ENCODE data around the gene ANO1.

ANO1 gene

GRCh38 chr11:70040869-70041501 is 37.1 kb upstream of the ANO1 start:
- TF ChIP-seq CTCF (conservative IDR thresholded peaks at IDR 0.05) = no peak
- no peak overlapping the region for H3K27ac ChIP-seq

GRCh38 chr11:70043482-70043881 is 34.6 kb upstream of the ANO1 start:
- TF ChIP-seq CTCF (conservative IDR thresholded peaks at IDR 0.05) = no peak
- no peak overlapping the region for H3K27ac ChIP-seq

- H3K27ac ChIP-seq = no peak overlapping the region
Measured at GRCh38 chr11:70046089-70046488, 32.0 kb upstream of the ANO1 start.

GRCh38 chr11:70048279-70049024 is 29.7 kb upstream of the ANO1 start:
- TF ChIP-seq CTCF (conservative IDR thresholded peaks at IDR 0.05) = peak; percentile 79
- H3K27ac ChIP-seq = peak overlapping the region; percentile 48

More at GRCh38 chr11:70046089-70046488, 32.0 kb upstream of the ANO1 start:
- no peak for TF ChIP-seq CTCF (conservative IDR thresholded peaks at IDR 0.05)

- TF ChIP-seq CTCF (conservative IDR thresholded peaks at IDR 0.05) = no peak
- H3K27ac ChIP-seq = peak overlapping the region; percentile 48
Measured at GRCh38 chr11:70049045-70049444, 29.1 kb upstream of the ANO1 start.

- no peak for TF ChIP-seq CTCF (conservative IDR thresholded peaks at IDR 0.05)
- H3K27ac ChIP-seq = no peak overlapping the region
Measured at GRCh38 chr11:70050243-70050642, 27.9 kb upstream of the ANO1 start.

GRCh38 chr11:70054004-70054403 is 24.1 kb upstream of the ANO1 start:
- TF ChIP-seq CTCF (conservative IDR thresholded peaks at IDR 0.05) = no peak
- no peak overlapping the region for H3K27ac ChIP-seq

Data from VCaP (cell line).